ENCODE data around the gene DOCK9.
A peak's percentile ranks its signal among the peaks of the same experiment; 100 is the strongest.

DOCK9 gene

DNA sequence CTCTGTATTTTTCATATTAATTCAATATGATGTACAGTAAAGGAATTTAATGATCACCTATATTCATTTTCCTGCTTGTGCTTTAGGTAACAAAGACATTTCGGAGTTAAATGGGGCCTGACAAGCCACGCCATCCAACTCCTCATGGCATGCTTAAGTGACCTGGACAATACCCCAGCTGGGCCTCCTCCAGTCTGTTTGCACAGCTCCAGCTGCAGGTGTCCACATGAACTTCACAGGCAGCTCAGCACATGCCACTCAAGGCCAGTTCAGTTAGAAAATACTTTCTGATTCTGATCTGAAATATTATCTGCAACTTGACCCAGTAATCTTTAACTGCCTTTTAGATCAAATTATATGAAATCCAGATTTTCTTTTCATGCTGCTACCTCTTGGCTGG lies 135.8 kb downstream of the DOCK9 start:
- no peak for DNase-seq

DNA sequence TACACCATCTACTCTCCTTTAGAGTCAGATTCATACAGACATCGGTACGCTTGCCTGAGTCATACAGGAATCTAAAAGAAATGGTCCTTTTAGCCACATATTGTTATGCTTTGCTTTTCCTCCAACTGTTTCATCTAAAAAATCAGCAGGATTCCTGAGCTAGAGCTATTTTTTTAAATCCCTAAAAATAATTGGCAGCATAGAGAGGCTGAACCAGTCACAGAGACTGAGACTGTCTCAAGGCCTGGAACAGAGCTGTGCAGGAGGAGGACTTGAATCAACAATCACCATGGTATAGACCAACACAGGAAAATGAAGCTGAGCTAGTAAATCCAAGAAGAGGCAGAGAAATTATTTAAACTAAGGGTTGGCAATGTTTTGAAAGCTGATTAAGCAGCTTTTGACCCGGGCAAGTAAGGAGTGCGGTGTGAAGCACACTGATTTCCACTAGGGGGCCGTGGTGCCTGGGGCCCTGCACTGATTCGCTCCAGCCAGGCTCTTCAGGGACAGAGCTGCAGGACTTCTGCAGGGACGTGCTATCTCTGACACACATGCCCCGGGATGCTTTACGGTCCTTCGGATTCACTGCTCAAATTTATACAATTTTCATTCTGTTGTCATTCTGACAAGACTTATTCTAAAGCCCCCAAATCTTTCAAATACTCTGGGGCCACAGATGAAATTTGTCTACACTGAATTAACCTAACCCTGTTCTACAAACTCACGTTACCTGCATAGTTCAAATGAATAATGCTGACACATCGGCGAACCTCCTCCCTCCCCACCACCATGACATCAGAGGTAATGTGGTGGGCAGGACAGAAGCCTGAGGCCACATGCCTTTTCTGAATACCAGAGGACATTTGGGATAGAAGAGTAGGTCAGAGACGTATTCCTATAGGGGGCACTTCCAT lies 137.8 kb downstream of the DOCK9 start:
- peak; percentile 57 for DNase-seq

DNA sequence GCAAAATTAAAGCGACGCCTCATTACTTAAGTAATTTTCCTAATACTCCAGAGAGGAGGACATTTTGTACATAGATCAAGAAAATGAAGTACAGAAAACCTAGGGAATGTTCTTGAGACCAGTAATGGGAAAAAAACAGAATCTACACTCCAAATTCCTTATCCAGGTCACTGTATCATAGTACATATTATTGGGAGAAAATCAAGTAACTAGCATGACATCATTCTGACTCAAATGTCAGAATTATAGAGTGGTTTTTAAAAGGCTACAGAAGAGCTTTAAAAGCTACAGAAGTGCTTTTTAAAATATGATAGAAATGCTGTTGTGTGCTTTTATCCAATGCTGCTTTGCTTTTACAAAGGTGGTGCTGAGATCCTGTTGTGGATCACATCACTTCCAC lies 139.1 kb downstream of the DOCK9 start:
- no peak for DNase-seq

DNA sequence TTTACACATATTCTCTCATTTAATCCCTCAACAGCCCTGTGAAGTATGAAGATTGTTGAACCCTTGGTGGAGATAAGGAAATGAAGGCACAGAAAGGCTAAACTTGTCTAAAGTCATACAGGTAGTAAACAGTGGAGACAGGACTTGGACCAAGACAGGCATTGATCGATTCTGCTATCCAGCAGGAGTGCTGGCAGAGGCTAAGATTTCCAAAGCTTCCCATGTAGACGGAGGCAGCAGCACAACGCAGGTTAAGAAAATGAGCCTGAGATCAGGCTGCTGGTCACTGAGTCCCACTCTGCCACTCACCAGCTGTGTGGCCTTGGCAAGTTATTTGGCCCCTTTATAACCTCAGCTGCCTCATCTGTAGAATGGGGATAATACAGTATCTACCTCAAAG lies 140.0 kb downstream of the DOCK9 start:
- no peak for DNase-seq

DNA sequence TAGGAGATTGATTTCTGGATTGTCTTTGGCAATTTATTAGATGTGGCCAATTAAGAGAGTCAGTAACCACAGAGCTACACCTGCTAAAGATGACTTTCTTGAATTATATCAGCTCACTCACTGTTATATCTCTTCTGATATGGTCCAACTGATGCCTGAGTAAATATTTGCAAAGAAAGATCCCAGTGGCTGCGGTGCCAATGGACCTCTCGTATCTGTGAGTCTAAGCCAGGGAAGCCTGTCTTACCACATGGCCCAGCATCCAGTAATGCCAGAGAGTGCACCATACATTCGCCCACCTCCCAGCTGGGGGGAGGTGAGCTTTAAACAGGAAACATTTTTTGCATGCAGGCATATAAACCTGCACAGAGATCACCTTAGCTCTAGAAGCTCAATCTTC lies 142.7 kb downstream of the DOCK9 start:
- DNase-seq = no peak

DNA sequence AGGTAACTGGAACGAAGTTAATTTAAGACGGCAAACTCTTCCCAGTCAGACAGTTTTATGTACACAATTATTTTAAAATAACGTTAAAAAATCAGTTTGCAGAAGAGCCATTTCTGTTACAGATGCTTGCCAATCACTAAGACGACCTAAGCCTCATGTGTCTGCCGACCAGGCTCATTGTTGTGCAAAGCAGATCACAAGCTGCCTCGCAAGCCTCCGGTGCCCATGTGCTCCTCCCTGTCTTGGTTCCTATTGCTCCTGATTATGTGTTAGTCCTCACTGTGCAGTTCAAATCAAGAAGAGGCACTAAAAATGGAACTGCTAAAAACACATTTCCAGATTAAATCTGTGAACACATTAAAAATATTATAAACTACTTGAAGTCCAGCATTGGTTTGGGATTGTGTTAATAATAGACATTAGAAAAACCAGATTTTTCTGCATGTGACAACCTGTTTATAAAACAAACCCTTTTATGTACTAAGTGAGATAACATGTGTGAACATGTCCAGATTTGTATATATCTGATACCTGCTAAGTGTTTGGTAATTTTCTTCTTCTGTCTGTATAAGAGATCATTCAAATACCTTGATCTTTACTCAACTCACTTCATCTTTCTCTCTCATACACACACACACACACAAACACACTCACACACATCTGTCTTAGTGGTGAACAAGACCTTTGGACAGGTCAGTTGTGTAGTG lies 143.5 kb downstream of the DOCK9 start:
- peak; percentile 46 for DNase-seq

DNA sequence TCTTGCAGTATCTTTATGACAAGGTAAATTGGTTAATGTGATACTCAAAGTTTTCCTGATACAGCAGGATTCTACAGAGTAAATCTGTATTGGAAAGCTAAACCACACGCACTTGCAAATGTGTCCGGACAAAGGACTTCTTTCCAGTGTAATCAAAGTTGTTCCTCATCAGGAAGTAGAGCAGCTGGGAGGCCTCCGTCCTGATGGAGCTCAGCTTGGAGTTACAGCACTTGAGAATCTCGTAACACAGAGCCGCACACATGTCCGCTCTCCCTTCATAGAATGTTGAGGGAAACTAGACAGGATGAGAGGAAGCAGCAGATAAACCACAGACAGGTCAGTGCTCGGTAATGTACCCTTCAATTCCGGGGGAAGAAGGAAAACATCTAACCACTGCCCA lies 146.6 kb downstream of the DOCK9 start:
- no peak for DNase-seq

DNA sequence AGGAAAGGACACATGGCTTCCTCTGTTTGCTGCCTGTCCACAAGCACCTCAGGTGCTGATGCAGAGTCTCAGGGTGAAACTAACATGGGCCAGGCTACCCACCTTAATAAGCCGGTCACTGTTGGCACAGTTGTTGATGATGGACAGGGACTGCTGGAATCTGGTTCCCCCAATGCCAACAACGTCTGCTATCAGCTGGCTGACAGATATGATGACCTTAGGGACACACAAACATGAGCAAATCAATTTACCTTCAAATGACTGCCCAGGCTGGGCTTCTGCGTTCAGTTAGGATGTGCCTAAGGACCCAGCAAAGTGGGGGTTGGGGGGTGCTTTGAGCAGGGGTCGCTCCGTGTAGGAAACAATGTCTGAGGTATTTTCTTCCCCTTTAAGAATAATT lies 148.3 kb downstream of the DOCK9 start:
- DNase-seq = no peak

DNA sequence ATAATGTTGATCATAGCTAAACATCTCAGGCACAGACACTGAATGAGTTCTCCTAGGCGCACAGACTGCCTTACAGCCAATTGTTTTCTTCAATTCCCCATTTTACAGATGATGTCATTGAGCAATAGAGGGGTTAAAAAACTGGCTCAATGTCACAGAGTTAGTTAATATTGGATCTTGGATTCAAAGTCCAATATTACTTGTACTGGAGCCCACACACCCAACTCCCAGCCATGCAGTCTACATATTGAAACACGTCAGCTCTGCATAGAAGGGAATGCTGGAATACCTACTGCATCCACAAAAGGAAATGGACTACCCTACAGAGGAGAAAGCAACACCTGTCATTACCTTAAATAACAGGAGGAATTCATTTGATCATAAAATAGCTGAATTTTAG lies 149.2 kb downstream of the DOCK9 start:
- DNase-seq = no peak

DNA sequence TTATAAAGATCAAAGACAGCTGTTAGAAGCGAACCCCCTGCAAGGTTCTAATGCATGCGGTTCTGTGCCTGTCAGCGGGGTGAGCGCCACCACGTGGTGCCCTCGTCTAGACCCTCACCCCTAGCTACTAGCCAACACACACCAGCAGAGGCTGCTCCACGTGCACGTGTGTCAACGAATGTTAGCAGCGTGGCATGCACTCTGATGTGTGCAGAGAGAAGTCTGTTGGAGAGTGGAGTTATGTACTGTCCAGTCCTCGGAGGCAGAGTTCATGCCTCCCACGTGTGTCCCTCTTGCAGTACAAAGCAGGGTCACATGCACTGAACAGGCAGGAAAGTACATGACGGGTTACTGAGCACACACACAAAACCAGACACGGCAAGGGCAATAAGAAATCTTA lies 150.4 kb downstream of the DOCK9 start:
- DNase-seq = no peak

DNA sequence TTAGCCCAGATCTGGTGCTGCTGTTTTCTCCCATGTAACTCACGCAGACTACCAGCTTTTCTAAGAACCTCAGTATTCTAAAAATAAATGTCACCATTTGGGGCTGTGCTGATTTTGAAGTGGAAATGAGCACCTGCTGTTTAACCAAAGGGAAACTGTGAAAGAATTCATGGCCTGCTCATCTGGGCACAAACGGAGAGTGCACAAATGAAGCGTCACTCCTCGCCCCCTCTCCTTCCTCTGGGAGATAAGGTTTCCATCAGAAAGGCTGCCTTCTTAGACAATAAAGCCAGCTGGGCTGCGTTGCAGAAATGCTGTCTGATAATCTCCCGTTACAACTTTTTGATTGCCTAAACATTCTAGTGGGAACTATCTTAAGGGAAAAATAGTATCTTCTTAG lies 151.7 kb downstream of the DOCK9 start:
- DNase-seq = no peak

DNA sequence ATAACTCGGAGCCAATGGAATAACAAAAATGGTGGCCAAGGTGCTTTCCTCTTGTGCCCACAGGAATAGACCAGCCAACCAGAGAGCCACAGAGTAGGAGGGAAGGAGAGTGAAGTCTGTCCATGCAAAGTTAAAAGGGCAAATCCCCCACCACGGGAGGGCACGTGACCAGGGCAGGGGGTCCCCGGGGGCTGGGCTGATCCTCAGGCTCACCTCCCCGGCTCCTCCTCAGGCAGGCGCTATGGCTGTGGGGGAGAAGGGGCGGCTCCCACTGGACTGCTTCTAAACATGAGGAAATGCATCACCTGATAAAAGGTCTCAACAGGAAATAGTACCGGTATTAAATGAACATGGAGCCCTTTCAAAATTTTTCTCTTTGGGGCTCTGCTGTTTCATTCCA lies 152.2 kb downstream of the DOCK9 start:
- no peak for DNase-seq

DNA sequence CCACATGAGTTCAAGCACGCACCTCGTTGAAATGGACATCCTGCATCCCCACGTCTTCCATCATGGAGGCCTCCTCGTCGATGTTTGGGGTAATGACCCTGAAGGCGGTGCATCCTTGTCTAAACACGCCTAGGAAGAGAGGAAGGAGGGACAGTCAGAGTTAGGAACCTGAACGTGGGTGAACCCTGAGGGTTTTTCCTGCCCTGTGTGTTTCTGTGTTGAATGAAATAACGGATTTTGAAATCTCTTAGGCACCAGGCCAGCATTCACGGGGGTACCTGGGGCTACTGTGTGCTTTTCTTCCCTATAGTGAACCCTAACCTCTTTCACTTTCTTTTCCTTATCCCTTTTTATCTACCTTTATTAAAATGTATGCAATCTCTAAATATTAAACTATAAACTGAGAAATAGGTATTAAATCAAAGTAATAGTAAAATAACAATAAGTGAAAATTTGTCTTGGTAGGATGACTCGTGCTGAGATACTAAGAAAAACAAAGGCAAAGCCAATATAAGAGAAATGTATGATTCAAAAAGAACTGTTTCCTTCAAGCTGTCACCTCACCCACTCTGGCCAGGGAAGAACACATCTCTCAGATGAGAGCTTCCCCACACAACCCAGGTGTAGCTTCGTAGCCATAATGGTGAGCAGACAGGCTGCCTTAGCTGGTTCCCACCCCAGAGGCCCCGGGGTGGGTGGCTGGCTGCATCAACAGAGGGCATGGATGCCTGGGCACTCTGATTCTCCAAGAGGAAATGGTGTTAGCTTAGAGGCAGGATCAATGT lies 153.3 kb downstream of the DOCK9 start:
- no peak for DNase-seq

DNA sequence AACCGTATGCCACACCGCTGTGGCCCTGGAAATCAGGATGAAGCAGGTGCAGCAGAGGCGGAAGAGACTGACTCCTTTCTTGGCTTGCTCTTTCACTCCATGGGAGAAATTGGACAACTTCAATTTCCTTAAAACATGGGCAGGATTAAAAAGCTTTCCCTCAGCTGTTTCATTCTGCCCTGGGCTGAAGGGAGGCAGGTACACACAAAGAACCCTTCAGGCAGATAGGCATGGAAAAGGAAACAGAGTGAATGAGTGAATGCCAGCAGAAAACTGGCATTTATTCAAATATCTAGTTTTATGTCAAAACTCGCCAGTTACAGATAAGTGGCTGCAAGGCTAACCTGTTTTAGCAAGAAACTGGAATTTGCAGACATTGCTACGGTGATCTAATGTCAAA lies 154.4 kb downstream of the DOCK9 start:
- DNase-seq = no peak

DNA sequence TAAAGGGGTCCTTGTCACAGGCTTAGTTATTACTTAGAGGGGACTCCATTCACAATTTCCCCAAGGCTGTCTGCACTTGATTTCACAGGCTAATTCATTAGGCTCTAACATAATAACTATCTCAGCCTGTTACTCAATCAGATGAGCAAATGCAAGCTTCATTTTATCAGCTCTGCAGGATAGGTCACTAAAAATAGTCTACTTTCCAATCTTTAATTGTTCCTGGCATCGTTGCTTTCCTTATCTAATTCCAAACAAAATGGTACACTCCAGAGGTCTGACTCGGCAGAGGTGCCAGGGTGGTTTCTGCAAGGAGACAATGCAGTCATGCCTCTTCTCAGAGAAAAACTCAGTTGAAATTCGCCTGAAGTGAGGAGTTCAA lies 155.6 kb downstream of the DOCK9 start:
- no peak for DNase-seq

DNA sequence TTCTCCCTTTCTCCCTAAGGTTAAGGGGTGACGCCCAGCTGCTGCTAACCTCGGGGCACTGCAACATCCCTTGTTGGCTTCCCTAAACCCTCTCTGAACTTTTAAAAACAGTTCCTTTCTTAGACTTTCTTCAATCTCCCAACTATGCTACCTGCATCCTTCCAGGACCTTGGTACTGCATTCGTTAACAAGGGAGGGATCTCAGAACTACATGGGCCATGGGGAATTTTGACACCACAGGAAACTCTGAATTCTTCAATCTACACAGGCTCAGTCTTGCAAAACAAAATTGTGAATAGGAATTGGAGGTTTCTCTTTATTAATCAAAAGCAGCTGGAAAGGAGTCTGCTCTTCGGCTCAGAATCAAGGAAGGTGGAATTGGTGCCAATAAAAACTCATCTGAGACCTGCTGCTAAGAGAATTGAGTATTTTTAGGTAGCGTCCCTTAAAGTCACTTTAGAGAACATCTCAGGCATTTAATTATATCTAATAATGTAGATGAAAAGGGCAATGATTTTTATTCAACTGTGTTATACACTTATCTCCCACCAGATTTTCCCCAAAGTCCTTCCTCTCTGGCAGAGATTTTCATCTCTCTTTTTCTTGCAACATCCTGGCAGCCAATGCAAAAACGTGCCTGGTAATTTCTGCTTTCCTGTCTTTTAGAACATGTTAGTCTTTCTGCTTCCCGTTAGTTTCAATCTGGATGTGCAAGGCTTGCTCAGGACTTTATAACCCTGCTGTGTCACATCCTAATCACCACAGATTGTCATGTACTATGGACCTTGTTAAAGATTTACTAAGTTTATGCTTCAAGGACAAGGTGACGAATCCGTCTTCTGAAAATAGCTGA lies 156.3 kb downstream of the DOCK9 start:
- DNase-seq = no peak

DNA sequence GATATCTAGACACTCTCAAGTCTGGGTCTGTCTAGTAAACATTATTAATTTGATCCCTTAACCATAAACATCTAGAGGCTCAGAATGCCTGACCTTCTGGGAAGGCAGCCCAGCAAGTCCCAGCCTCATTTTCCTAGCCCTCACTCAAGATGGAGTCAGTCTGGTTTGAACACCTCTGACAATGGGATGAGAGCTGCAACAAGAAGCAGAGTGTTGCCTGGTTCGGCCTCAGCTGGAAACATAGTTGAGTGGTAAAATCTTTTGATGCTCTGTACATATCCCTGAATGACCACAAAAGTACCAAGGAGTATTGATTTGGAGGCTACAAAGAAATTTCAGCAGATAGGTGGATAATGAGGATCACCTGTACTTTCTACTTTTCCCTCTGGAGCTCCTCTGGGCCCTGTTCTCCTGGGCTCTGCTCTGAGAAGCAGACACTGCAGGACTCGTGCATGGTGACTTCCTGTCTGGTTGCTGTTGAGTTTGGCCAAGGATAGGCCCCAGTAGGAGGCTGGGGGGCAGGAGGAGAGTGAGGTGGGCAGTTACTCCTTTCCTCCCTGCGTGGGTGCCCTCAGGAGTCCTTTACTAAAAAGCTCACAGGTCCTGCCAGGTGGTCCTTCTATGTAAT lies 157.0 kb downstream of the DOCK9 start:
- no peak for DNase-seq

DNA sequence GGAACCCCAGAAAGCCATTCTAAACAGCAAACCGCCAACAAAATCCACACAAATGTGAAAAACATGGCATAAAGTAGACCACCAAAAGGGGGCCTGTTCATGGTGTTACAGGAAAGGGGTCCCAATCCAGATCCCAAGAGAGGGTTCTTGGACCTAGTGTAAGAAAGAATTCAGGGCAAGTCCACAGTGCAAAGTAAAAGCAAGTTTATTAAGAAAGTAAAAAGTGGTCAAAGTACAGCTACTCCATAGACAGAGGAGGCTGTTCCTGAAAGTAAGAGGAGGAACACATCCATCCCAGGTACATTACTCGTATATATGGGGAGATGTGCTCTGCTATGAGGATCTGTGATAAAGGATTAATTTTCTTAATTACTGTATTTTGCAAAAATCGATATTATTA lies 157.6 kb downstream of the DOCK9 start:
- DNase-seq = no peak

DNA sequence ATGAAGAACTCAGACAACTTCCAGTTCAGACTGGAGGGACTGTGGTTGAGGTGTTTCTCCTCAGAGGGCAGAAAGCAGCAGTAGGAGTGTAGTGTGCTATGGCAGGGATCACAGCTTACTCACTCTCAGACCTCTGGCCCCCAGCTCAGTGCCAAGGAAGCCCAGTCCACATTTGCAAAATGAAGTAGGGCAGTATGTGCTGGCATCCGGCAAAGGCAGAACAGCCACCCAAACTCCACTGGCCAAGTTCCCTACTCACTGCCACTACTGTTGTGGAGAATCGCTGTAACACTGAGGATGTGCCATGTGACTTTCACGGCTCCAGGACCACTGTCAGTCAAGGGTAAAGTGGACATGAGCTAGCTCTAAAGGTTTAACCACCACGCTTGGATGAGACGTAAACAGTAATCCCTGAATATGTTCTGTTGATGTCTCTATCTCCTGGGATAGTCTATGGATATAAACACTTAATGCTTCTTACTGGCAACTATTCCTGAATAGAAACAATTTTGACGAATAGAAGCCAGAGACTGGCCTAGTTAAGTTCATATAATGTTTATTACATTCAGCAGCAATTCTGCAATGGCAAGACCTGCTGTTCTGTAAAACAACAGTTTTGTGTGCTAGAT lies 158.4 kb downstream of the DOCK9 start:
- DNase-seq = no peak

DNA sequence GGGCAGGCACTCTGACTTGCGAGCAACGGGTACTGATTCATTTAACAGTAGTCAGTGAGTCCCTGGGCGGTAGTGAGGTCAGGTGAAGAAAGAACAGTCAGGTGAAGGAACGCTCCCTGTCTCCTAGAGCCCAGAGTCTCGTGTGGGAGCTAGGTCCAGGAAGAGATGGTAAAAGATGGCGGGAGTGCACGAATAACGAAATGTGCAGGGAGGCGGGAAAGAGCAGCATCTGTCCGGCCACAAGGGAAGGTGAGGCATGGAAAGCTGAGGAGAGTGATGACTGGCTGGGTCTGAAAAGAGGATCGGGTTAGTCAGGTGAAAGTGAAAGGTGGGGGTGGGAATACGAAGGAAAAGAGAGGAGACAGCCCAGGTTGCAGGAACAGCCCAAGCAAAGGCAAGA lies 161.5 kb downstream of the DOCK9 start:
- no peak for DNase-seq

DNA sequence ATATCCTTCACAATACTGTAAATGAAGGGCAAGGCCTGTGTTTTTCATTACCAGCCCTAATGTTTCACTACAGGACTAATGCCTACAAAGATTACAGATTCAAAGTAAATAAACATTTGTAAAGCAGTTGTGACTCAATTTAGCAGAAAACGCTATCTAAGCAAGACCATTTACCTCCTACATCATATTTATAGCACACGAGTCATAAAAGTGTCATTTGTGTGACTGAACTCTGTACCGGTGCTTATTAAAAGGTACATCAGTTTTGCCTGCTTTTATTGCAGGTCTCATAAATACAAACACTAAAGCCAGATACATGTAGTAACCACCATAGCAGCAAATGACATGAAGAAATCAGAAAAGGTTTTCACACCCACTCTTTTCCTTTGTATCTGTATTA lies 163.9 kb downstream of the DOCK9 start:
- no peak for DNase-seq

Measured in inflammatory macrophage treated with lipopolysaccharide for 4 hours (primary cell).